Measurements from ENCODE around the gene ALDH3A2.
"Not testable (repeated sequence)": the region's sequence is repeated elsewhere in the genome, so short reads cannot be mapped to it uniquely, and the experiment has no call there.

Gene ALDH3A2

GRCh38 chr17:19651451-19652238 lies 3.1 kb downstream of the ALDH3A2 start:
- no peak for FAIRE-seq

DNA sequence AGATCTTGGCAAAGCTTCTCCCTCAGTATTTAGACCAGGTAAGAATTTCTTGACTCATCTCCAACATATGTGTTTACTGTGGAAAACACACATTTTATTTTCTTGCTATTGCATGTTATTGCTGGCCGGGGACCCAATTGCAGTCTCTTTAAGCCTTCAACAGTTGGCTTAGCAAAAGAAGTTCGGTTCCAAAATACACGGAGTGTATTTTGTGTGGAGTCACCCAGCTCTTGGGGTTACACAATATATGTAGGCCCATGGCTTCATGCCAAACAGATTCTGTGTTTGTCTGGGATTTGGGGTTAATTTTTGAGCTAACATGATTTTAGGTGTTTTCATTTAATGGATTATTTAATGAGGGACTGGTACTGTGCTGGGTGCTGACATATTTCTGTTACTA lies 4.0 kb downstream of the ALDH3A2 start:
- FAIRE-seq, result no peak

DNA sequence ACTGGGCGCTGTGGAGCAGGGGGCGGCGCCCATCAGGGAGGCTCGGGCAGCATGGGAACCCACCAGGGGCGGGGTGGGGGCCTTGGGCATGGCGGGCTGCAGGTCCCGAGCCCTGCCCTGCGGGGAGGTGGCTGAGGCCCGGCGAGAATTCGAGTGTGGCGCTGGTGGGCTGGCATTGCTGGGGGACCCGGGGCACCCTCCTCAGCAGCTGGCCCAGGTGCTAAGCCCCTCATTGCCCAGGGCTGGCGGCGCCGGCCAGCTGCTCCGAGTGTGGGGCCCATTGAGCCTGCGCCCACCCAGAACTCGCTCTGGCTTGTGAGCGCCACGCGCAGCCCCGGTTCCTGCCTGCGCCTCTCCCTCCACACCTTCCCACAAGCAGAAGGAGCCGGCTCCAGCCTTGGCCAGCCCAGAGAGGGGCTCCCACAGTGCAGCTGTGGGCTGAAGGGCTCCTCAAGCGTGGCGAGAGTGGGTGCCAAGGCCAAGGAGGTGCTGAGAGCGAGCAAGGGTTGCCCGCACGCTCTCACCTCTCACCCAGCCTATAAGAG lies 5.9 kb downstream of the ALDH3A2 start:
- no peak for FAIRE-seq

GRCh38 chr17:19654896-19655295 lies 6.3 kb downstream of the ALDH3A2 start:
- FAIRE-seq, result no peak

DNA sequence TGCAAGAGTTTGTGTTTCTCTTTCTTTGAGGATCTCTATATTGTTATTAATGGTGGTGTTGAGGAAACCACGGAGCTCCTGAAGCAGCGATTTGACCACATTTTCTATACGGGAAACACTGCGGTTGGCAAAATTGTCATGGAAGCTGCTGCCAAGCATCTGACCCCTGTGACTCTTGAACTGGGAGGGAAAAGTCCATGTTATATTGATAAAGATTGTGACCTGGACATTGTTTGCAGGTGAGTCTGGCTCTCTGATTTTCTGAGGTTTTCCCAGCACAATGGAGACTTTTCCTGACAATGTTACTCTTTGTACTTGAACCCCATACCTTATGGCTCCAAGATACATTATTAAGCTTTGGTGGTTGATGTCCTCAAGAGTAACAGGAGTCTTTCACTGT lies 7.8 kb downstream of the ALDH3A2 start:
- no peak for FAIRE-seq

- FAIRE-seq, result no peak
These were observed 8.5 kb downstream of the ALDH3A2 start for GRCh38 chr17:19656851-19657581.

- no peak for FAIRE-seq
These were observed 11.0 kb downstream of the ALDH3A2 start for GRCh38 chr17:19659366-19660177.

DNA sequence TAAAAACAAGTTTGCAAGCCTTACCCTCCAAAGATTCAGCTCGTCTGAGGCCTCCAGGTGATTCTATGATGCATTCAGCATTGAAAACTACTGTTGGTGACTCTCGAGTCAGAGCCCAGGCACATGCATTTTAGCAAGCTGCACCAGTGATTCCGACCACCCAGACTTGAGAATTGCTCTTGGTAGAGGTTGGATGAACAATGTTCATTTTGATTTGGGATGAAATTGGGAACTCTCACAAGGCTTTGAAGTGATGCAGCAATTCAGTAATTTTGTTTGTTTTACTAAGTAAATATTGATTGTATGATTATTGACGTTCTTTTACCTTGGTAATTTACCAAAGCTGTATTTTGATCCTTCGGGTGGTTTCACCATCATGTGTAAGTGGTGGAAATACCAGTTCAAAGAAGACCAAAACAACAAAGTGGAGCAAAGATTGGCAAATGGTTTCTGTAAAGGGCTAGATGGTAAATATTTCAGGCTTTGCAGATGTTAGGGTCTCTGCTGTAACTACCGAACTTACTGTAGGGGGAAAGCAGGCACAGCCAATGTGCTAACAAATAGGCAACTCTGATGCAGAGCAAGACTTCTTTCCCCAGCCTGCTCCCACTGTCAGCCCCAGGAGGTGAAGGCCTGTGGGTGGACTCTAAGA lies 11.8 kb downstream of the ALDH3A2 start:
- FAIRE-seq, result no peak

DNA sequence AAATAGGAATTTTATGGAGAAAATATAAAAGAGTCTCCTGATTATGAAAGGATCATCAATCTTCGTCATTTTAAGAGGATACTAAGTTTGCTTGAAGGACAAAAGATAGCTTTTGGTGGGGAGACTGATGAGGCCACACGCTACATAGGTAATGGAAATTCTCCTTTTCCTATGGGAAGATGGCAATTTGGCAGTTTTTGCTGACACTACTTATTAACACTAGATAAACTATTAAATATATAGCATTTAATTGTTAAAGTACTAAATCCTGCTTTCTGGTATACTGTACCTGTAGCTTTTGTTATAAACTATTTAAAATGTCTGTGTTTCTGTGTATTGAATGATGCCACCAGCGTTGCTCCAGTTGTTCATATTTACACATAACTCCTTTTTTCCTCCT lies 12.6 kb downstream of the ALDH3A2 start:
- no peak for FAIRE-seq

DNA sequence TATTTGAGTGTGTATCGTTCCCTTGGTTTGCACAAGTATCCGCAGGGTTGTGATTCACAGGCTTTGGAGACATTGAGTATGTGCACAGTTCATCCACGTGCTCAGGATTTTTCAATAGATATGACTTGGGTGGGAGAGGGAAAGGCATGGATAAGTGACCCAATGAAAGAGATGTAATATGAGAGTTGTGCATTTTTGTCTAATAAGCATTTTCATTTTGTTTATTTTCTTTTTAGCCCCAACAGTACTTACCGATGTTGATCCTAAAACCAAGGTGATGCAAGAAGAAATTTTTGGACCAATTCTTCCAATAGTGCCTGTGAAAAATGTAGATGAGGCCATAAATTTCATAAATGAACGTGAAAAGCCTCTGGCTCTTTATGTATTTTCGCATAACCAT lies 14.5 kb downstream of the ALDH3A2 start:
- FAIRE-seq, result no peak

GRCh38 chr17:19664136-19664820 lies 15.7 kb downstream of the ALDH3A2 start:
- FAIRE-seq, result no peak

GRCh38 chr17:19664821-19665181 lies 16.2 kb downstream of the ALDH3A2 start:
- FAIRE-seq, result no peak

- not testable (repeated sequence) for FAIRE-seq
These were observed 21.1 kb downstream of the ALDH3A2 start for GRCh38 chr17:19669680-19670079.

DNA sequence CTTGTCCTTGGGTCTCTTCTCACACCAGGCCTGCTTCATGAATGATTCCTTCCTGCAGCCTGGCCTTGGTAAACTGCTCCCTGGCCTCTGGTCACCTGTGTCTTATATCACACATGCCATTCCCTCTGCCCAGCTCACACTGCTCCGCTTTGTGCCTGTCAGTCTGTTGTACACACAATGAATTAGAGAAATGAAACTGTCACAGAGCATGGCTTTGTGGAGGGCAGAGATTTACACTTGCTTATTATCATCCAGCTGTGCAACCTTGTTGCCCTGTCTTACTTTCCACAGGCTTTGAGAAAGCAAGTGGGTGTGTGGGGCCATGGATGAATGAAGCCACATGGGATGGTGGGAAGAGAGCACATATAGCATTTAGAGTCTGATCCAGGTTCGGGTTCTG lies 22.4 kb downstream of the ALDH3A2 start:
- FAIRE-seq, result no peak

GRCh38 chr17:19671433-19671832 lies 22.9 kb downstream of the ALDH3A2 start:
- no peak for FAIRE-seq

DNA sequence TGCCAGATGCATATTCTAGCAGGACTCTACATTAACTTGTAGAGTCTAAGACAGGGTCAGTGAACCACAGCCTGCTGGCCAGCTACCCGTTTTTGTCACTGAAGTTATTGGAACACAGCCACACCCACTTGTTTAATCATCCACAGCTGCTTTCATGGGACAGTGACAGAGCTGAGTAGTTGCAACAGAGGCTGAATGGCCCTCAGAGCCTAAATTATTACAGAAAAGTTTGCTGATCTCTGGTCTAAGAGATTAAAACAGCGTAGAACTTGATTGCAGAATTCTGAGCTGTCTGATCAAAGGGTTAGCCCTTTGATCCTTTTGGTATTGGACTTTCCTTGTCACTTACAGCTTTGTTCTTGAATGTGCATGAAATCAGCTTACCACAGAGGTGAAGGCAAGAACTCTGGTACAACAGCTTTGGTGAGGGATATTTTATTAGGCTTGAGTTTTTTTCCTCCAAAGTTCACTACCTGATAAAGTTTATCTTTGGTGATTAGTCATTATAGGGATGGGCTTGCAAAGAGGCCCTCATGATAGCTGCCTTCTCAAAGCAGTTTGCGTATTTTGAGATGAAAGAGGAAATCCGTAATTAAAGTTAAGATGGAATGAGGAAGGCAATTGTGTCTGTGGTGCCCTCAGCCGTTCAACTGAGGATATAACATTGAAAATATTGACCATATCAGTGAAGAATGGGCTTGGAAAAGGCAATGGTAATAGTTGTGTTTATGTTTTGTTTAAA lies 23.6 kb downstream of the ALDH3A2 start:
- no peak for FAIRE-seq

DNA sequence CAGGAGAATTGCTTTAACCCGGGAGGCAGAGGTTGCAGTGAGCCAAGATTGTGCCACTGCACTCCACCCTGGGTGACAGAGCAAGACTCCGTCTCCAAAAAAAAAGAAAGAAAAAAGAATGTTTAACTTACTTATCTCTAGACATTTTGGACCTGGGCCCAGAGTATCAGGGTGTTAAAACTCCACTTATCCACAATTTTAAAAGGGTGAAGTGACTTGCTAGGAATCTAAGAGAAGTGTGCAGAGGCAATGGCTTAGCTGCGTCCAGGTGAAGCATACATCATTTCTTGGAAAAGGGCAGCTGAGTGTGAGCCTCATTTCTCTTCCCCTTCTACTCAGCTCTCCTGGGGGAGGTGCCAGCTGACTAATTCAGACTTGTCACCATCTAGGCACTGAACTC lies 25.1 kb downstream of the ALDH3A2 start:
- no peak for FAIRE-seq

- no peak for FAIRE-seq
These were observed 28.3 kb downstream of the ALDH3A2 start for GRCh38 chr17:19676896-19677295.

- no peak for FAIRE-seq
These were observed 29.3 kb downstream of the ALDH3A2 start for GRCh38 chr17:19677736-19678379.

DNA sequence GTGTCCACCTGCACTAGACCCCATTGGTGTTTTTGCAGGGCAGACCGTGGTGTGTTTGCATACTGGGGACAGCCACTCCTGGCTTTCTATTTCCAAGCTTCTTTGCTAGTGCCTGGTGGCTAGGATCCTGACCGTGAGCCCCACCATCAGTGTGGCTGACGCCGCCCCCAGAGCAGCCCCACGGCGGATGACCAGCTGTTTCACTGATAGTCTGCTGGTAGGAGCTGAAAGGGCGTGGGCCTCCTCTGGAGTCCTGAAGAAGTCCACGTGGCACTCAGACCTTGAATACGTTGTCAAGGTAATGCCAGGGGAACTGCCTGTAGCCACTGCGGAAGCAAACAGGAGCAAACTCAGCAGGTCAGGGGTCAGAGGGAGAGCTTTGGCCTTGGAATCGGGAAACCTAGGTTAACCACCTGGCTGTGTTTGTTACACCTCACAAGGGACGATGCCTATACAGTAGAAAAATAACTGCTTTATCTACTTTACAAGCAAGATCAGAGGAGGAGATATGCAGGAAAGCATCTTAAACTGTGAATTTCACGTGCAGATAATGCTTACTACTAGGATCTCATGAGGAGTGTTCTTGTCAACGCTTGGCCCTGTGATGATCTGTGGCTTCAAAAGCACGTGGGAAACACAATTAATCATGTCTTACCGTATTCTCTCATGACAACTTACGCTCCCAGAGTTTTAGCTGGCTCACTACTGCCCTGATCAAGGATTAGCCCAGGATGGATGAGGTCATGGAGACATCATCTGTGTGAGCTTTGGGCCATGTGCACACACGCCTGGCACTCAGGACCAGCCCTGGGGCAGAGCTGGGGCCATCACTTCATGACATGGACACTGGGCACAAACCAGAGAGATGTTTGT lies 30.3 kb downstream of the ALDH3A2 start:
- no peak for FAIRE-seq
